ENCODE data around the gene HBG2. TPM values are rescaled to one million over a fixed set of nuclear protein-coding genes. Genes with fewer than 3 reads are reported as not detected.

HBG2 gene
- total and polyA plus RNA-seq, 2 experiments from 2014 or later = not detected

DNA sequence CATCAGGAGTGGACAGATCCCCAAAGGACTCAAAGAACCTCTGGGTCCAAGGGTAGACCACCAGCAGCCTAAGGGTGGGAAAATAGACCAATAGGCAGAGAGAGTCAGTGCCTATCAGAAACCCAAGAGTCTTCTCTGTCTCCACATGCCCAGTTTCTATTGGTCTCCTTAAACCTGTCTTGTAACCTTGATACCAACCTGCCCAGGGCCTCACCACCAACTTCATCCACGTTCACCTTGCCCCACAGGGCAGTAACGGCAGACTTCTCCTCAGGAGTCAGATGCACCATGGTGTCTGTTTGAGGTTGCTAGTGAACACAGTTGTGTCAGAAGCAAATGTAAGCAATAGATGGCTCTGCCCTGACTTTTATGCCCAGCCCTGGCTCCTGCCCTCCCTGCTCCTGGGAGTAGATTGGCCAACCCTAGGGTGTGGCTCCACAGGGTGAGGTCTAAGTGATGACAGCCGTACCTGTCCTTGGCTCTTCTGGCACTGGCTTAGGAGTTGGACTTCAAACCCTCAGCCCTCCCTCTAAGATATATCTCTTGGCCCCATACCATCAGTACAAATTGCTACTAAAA is 27.8 kb downstream of the HBG2 start, which contains the start of gene HBB:
Gene HBB, minus strand, starts transcription at position 340 of the 579 bp plus-strand sequence. Its CDS starts 50 bp downstream, at position 290.
- Histone ChIP-seq H3K27me3 (no peaks in the 10 kb centered on the region), H3K4me3 (no peak within 1 kb of the TSS), H3K9me3 (ENCODE audit: low read depth) (no peaks in the 10 kb centered on the region), H3K4me1 (ENCODE audit: insufficient read depth) (no peaks in the 10 kb centered on the region), H4K20me1 (ENCODE audit: insufficient read depth, poor library complexity, severe bottlenecking) (no peaks in the 10 kb centered on the region), H3K4me2 (no peak within 1 kb of the TSS), H2AFZ (no peak within 1 kb of the TSS), H3K9me2 (replicated peaks; ENCODE audit: insufficient read depth) (no peaks in the 10 kb centered on the region), H3K79me2 (no peaks in the 10 kb centered on the region), H3K27ac (no peak within 1 kb of the TSS), H3K36me3 (replicated peaks; ENCODE audit: insufficient read depth, low read depth) (no peaks in the 10 kb centered on the region)
- TF ChIP-seq EZH2phosphoT487 (IDR thresholded peaks at IDR 0.05; ENCODE audit: low read depth, severe bottlenecking, unreplicated experiment) (no peak), EZH2 (IDR thresholded peaks at IDR 0.05; ENCODE audit: borderline replicate concordance) (no peak), CTCF (IDR thresholded peaks at IDR 0.05; ENCODE audit: poor library complexity) (no peak)
- 93% methylated on average over 3 of the region's 3 CpGs for WGBS (ENCODE audit: low lambda C conversion rate, missing lambda C conversion rate)
- DNase-seq (ENCODE audit: low spot score) = no peak

GRCh38 chr11:5225480-5225871 is 29.1 kb downstream of the HBG2 start:
- DNase-seq (ENCODE audit: low spot score) = no peak
- Histone ChIP-seq H4K20me1 (ENCODE audit: insufficient read depth, poor library complexity, severe bottlenecking) (no peaks in the 10 kb centered on the region), H3K36me3 (replicated peaks; ENCODE audit: insufficient read depth, low read depth) (no peaks in the 10 kb centered on the region), H3K4me3 (no peak overlapping the region), H3K9me2 (replicated peaks; ENCODE audit: insufficient read depth) (no peaks in the 10 kb centered on the region), H3K4me1 (ENCODE audit: insufficient read depth) (no peaks in the 10 kb centered on the region), H3K9me3 (ENCODE audit: low read depth) (no peaks in the 10 kb centered on the region), H3K27me3 (no peaks in the 10 kb centered on the region), H2AFZ (no peak overlapping the region), H3K27ac (no peak overlapping the region), H3K4me2 (no peak overlapping the region), H3K79me2 (no peaks in the 10 kb centered on the region)
- TF ChIP-seq CTCF (IDR thresholded peaks at IDR 0.05; ENCODE audit: poor library complexity) = no peak
- no peak for TF ChIP-seq EZH2phosphoT487 (IDR thresholded peaks at IDR 0.05; ENCODE audit: low read depth, severe bottlenecking, unreplicated experiment)
- TF ChIP-seq EZH2 (IDR thresholded peaks at IDR 0.05; ENCODE audit: borderline replicate concordance) = no peak
- WGBS (ENCODE audit: low lambda C conversion rate, missing lambda C conversion rate) = 78% methylated on average over 2 of the region's 2 CpGs

- 81% methylated on average over 6 of the region's 6 CpGs for WGBS (ENCODE audit: low lambda C conversion rate, missing lambda C conversion rate)
- Histone ChIP-seq H3K27ac (no peak overlapping the region), H3K9me3 (ENCODE audit: low read depth) (no peaks in the 10 kb centered on the region), H4K20me1 (ENCODE audit: insufficient read depth, poor library complexity, severe bottlenecking) (no peaks in the 10 kb centered on the region), H3K4me1 (ENCODE audit: insufficient read depth) (no peaks in the 10 kb centered on the region), H3K79me2 (no peaks in the 10 kb centered on the region), H3K4me3 (no peak overlapping the region), H3K27me3 (no peaks in the 10 kb centered on the region), H2AFZ (no peak overlapping the region), H3K4me2 (no peak overlapping the region), H3K36me3 (replicated peaks; ENCODE audit: insufficient read depth, low read depth) (no peaks in the 10 kb centered on the region), H3K9me2 (replicated peaks; ENCODE audit: insufficient read depth) (no peaks in the 10 kb centered on the region)
- no peak for TF ChIP-seq EZH2phosphoT487 (IDR thresholded peaks at IDR 0.05; ENCODE audit: low read depth, severe bottlenecking, unreplicated experiment)
- no peak for DNase-seq (ENCODE audit: low spot score)
Observed at GRCh38 chr11:5224538-5225479, 29.8 kb downstream of the HBG2 start.

GRCh38 chr11:5223686-5224085 is 30.9 kb downstream of the HBG2 start:
- H2AFZ ChIP-seq = no peak overlapping the region
- H3K36me3 ChIP-seq (replicated peaks; ENCODE audit: insufficient read depth, low read depth) = no peaks in the 10 kb centered on the region
- no peak for DNase-seq (ENCODE audit: low spot score)
- TF ChIP-seq EZH2phosphoT487 (IDR thresholded peaks at IDR 0.05; ENCODE audit: low read depth, severe bottlenecking, unreplicated experiment) (no peak), CTCF (IDR thresholded peaks at IDR 0.05; ENCODE audit: poor library complexity) (no peak), EZH2 (IDR thresholded peaks at IDR 0.05; ENCODE audit: borderline replicate concordance) (no peak)
- H3K4me3 ChIP-seq = no peak overlapping the region
- H3K27me3 ChIP-seq = no peaks in the 10 kb centered on the region
- H4K20me1 ChIP-seq (ENCODE audit: insufficient read depth, poor library complexity, severe bottlenecking) = no peaks in the 10 kb centered on the region
- H3K27ac ChIP-seq = no peak overlapping the region
- H3K79me2 ChIP-seq = no peaks in the 10 kb centered on the region
- 94% methylated on average over 1 of the region's 1 CpG for WGBS (ENCODE audit: low lambda C conversion rate, missing lambda C conversion rate)
- H3K4me1 ChIP-seq (ENCODE audit: insufficient read depth) = no peaks in the 10 kb centered on the region
- no peak overlapping the region for H3K4me2 ChIP-seq
- no peaks in the 10 kb centered on the region for H3K9me2 ChIP-seq (replicated peaks; ENCODE audit: insufficient read depth)
- no peaks in the 10 kb centered on the region for H3K9me3 ChIP-seq (ENCODE audit: low read depth)
